Tibial artery (tissue), 4 donors: ENCODE measurements around the gene CHD6.

Experiments
- DNase-seq, 2 donors: peaks; one replicate each; pipeline ENCODE4 v3.0.0-alpha.2; 2019
- H3K27ac ChIP-seq, 2 donors: fragments of 200-600 bp; sonication (generic) in 1 of 2; 1 replicate in 1 of 2; 2 replicates in 1 of 2; pipeline ENCODE4 v1.5.1; 2018 to 2019; ENCODE audit warnings: mild to moderate bottlenecking in 1 of 2
- H3K27me3 ChIP-seq, 2 donors: fragments of 200-600 bp; sonication (generic) in 1 of 2; one replicate each; pipeline versions ENCODE4 v1.5.1 to v1.6.0; 2016 to 2019
- H3K36me3 ChIP-seq, 3 donors: fragments of 200-600 bp; sonication (generic) in 2 of 3; one replicate each; pipeline ENCODE4 v1.5.1; 2016 to 2019; ENCODE audit warnings: mild to moderate bottlenecking in 2 of 3
- H3K4me1 ChIP-seq, 4 donors: fragments of 200-600 bp; sonication (generic) in 2 of 4; 1 replicate in 3 of 4; 2 replicates in 1 of 4; pipeline ENCODE4 v1.5.1; 2016 to 2019
- H3K4me3 ChIP-seq, 2 donors: fragments of 200-600 bp; sonication (generic) in 1 of 2; 1 replicate in 1 of 2; 2 replicates in 1 of 2; pipeline ENCODE4 v1.5.1; 2018 to 2019; ENCODE audit warnings: mild to moderate bottlenecking in 2 of 2
- H3K9me3 ChIP-seq, 3 donors: fragments of 200-600 bp; sonication (generic) in 1 of 3; one replicate each; pipeline ENCODE4 v1.5.1; 2016 to 2019
- CTCF ChIP-seq, 2 experiments: fragments of 200-600 bp in 1 of 2; fragments of 450-650 bp in 1 of 2; IDR thresholded peaks; one replicate each; pipeline ENCODE4 v1.5.1; 2017 to 2019; ENCODE audit warnings: antibody characterized with exemption in 2 of 2, mild to moderate bottlenecking in 1 of 2, moderate library complexity in 1 of 2
- intact Hi-C: fragments of 100-400 bp; cut with DNase I; formaldehyde crosslinking; loops from one replicate; pipeline ENCODE4 v1.15.0; 2023; ENCODE audit warnings: low total_unique reads

Gene CHD6

GRCh38 chr20:41499064-41499463 is 119.1 kb downstream of the CHD6 start:
- no peak for TF ChIP-seq CTCF (IDR thresholded peaks at IDR 0.05)
- intact Hi-C loops: no loop called here
- no peaks in the 10 kb centered on the region for H3K4me1 ChIP-seq

GRCh38 chr20:41497186-41497895 is 120.8 kb downstream of the CHD6 start:
- no peak for DNase-seq
- Histone ChIP-seq H3K27ac (no peak overlapping the region), H3K4me3 (no peak overlapping the region), H3K9me3 (no peaks in the 10 kb centered on the region), H3K4me1 (no peaks in the 10 kb centered on the region), H3K27me3 (no peaks in the 10 kb centered on the region), H3K36me3 (peaks cover 26 to 56% (median 39%) of the 10 kb centered on the region in 3 donors)
- TF ChIP-seq CTCF (IDR thresholded peaks at IDR 0.05): no peak
- intact Hi-C loops: no loop called here

More at GRCh38 chr20:41499064-41499463, 119.1 kb downstream of the CHD6 start:
- no peaks in the 10 kb centered on the region for H3K27me3 ChIP-seq
- no peak overlapping the region for H3K27ac ChIP-seq
- no peak overlapping the region for H3K4me3 ChIP-seq
- no peak for DNase-seq
- H3K36me3 ChIP-seq: peaks cover 16 to 41% (median 24%) of the 10 kb centered on the region in 3 donors
- H3K9me3 ChIP-seq: no peaks in the 10 kb centered on the region

- DNase-seq: no peak
- intact Hi-C loops: no loop called here
- no peaks in the 10 kb centered on the region for H3K4me1 ChIP-seq
- H3K27me3 ChIP-seq: no peaks in the 10 kb centered on the region
- no peak for TF ChIP-seq CTCF (IDR thresholded peaks at IDR 0.05)
- H3K36me3 ChIP-seq: peaks cover 51 to 85% (median 64%) of the 10 kb centered on the region in 3 donors
- no peak overlapping the region for H3K27ac ChIP-seq
- H3K4me3 ChIP-seq: no peak overlapping the region
- H3K9me3 ChIP-seq: no peaks in the 10 kb centered on the region
These were observed 123.7 kb downstream of the CHD6 start for GRCh38 chr20:41494451-41494850.

GRCh38 chr20:41483553-41483930 is 134.6 kb downstream of the CHD6 start:
- intact Hi-C loops: no loop called here
- no peaks in the 10 kb centered on the region for H3K27me3 ChIP-seq
- H3K36me3 ChIP-seq: peaks cover 31 to 71% (median 44%) of the 10 kb centered on the region in 3 donors
- peaks cover 0 to 13% (median 0%) of the 10 kb centered on the region in 4 donors for H3K4me1 ChIP-seq
- no peak for DNase-seq
- H3K4me3 ChIP-seq: no peak overlapping the region
- TF ChIP-seq CTCF (IDR thresholded peaks at IDR 0.05): no peak
- no peaks in the 10 kb centered on the region for H3K9me3 ChIP-seq
- H3K27ac ChIP-seq: no peak overlapping the region

GRCh38 chr20:41482647-41483552 is 135.3 kb downstream of the CHD6 start:
- no peak for TF ChIP-seq CTCF (IDR thresholded peaks at IDR 0.05)

More at GRCh38 chr20:41482647-41483552, 135.3 kb downstream of the CHD6 start:
- Histone ChIP-seq H3K27me3 (no peaks in the 10 kb centered on the region), H3K36me3 (peaks cover 31 to 70% (median 38%) of the 10 kb centered on the region in 3 donors), H3K27ac (no peak overlapping the region), H3K9me3 (no peaks in the 10 kb centered on the region), H3K4me1 (peaks cover 0 to 13% (median 0%) of the 10 kb centered on the region in 4 donors), H3K4me3 (no peak overlapping the region)
- intact Hi-C loops: no loop called here
- DNase-seq: no peak
